Airway epithelial cell (primary cell): ENCODE measurements around the gene GSDME. TPM values are rescaled to one million over a fixed set of nuclear protein-coding genes. Genes with fewer than 3 reads are reported as not detected.

Experiments
- total RNA-seq: library from RNA; depleted of rRNA; stranded (reverse); fragments of >200 nt; gene quantifications from 2 replicates; pipeline ENCODE4 v1.2.3, GENCODE V29; 2015

GSDME gene
- total RNA-seq: 49.8 and 54.8 TPM in 2 replicates

GRCh38 chr7:24757353-24758275 lies at the start of gene GSDME:
Gene GSDME (minus strand): TSS chr7:24757464. CDS start chr7:24749774, 7,690 bp downstream.

Other genes starting within 250 kb of the GSDME start
- 3.7 and 7.9 TPM in 2 replicates for gene PALS2, start 184.0 kb downstream of the GSDME start, total RNA-seq
- 19.7 and 25.3 TPM in 2 replicates for gene OSBPL3, start 222.7 kb upstream of the GSDME start, total RNA-seq